ENCODE measurements around the gene GARRE1.
A peak's percentile ranks its signal among the peaks of the same experiment; 100 is the strongest.
"Not testable (repeated sequence)": the region's sequence is repeated elsewhere in the genome, so short reads cannot be mapped to it uniquely, and the experiment has no call there.

The GARRE1 gene

DNA sequence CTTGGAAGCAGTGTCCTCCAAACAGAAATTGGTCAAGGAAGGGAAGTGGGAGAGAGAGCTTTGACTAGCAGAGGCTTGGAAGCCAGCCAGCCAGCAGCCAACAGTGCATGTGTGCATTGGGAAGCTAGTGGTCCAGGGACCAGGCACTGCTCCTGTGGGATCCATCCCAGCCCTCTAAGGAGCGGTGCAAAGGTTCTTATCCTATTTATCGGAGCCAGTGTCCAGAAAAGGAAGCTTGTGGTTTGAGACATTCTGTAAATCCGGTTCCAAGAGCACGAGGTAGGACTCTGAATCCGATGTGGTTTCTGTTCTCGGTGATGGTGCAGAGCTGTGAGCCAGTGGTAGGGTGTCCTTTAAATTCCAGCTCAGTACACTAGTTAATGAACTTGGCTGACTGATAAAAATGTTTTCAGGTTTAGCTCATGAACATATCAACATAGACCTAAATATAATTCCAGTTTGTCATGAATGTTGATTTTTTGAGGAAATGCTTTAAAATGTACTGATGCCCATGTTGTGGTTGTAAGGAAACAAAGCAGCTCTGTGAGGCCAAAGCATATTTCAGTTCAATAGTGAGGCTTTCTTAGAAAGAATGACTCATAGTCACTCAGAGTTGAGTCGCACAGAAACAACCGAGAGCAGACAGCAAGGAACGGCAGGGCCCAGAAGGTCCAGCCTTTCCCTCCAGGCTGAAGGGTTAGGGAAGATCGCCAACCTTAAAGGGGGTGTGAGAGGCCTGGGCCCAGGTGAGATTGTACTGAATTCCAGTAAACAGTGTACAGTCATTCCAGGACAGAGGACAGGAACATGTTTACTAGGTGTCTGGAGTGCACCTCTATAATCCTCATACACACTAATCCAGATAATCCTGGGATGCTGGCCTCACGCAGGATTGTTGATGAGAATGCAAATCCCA, 21.5 kb upstream of the GARRE1 start:
- no peak for DNase-seq (ENCODE audit: low read depth)

DNA sequence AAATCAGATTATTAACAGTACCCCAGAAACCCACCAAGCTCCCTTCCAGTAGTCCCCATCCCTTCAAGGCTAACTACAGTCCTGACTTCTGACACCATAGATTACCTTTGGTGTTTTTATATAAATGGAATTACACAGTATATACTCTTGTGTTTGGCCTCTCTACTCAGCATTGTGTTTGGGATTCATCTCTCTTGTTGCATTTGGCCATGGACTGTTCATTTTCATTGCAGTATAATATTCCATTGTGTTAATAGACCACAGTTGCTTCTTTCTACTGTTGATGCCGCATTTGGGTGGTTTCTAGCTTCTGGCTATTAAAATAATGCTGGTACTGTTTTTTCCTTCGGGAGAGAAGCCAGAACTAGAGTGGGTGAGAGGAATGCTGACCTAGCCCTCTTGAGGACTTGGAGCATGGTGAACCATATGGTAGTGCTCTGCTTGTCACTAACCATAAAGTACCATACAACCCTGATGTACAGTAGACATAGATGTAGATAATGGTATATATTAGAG, 18.9 kb upstream of the GARRE1 start:
- DNase-seq (ENCODE audit: low read depth) = no peak

- no peak for DNase-seq (ENCODE audit: low read depth)
Observed at GRCh38 chr19:34236035-34236987, 18.0 kb upstream of the GARRE1 start.

GRCh38 chr19:34237283-34237682, 17.1 kb upstream of the GARRE1 start:
- DNase-seq (ENCODE audit: low read depth) = no peak

GRCh38 chr19:34237939-34238338, 16.4 kb upstream of the GARRE1 start:
- no peak for DNase-seq (ENCODE audit: low read depth)

DNA sequence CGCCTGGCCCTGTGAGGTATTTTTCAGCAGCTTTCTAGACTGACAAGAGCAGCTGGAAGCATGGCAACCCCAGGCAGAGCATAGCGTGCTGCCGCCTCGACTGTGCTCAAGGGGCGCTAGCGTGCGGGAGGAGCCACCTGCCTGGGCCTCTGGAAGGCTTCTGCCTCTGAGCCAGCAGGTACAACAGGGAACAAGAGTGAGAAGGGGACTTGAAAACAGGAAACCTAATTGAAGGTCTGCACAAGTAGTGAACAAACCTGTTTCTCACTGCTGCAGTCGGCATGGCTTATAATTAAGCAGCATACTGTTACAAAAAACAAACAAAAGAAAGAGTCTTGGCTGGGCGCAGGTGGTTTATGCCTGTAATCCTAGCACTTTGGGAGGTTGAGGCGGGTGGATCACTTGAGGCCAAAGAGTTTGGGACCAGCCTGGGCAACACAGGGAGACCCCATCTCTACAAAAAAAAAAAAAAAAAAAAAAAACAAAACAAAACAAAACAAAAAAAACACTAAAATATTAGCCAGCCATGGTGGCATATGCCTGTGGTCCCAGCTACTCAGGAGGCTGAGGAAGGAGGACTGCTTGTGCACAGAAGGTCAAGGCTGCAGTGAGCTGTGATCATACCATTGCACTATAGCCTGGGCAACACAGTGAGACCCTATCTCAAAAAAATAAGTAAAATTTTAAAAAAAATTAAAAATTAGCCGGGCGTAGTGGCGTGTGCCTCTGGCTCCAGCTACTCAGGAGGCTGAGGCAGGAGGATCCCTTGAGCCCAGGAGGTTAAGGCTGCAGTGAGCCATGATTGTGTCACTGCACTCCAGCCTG, 12.6 kb upstream of the GARRE1 start:
- no peak for DNase-seq (ENCODE audit: low read depth)

DNA sequence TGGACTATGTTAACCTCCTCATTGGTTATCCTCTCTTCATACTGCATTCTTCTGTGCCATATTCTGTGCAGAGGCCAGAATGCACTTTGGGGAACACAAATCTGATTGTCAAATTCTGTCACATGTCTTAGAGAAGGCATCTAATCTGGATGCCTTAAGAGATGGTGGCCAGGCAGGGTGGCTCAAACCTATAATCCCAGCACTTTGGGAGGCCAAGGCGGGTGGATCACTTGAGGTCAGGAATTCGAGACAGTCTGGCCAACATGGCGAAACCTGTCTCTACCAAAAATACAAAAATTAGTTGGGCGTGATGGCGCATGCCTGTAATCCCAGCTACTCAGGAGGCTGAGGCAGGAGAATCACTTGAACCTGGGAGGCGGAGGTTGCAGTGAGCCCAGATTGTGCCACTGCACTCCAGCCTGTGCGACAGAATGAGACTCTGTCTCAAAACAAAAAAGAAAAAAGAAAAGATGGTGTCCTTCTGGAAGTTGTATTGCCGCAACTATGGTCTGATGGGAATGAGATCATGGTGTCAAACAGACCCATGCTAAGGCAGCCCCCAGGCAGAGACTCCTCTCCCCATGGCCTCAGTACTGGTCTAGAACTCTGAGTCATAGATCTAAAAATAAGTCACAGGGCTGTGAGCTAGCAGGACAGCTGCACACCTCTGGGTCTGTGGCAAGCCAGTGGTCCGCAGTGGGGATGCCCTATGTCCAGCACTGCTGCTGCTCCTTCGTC, 11.0 kb upstream of the GARRE1 start:
- DNase-seq (ENCODE audit: low read depth) = not testable (repeated sequence)

GRCh38 chr19:34243876-34244578, 10.3 kb upstream of the GARRE1 start:
- no peak for DNase-seq (ENCODE audit: low read depth)

DNA sequence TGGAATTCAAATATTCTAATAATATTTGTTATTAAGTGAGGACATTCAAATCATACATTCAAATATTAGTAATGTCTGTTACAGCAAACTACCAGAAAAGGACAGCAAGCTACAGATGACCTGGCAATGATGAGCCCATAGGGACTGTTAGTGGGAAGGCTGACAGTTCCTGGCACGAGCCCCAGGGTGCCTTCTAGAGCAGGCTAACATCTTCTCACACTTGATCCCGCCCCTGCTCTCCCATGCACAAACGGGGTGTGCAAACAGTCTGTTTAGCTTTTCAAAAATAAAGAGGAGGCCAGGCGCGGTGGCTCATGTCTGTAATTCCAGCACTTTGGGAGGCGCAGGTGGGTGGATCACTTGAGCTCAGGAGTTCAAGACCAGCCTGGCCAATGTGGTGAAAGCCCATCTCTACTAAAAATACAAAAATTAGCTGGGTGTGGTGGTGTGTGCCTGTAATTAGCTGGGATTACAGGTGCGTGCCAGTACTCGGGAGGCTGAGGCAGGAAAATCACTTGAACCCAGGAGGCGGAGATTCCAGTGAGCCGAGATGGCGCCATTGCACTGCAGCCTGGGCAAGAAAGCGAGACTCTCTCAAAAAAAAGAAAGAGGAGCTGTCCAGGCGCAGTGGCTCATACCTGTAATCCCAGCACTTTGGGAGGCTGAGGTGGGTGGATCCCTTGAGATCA, 9.6 kb upstream of the GARRE1 start:
- DNase-seq (ENCODE audit: low read depth) = no peak

- DNase-seq (ENCODE audit: low read depth) = no peak
Observed at GRCh38 chr19:34246340-34246739, 8.0 kb upstream of the GARRE1 start.

GRCh38 chr19:34248941-34249340, 5.4 kb upstream of the GARRE1 start:
- DNase-seq (ENCODE audit: low read depth) = no peak

GRCh38 chr19:34253167-34253566, 1.2 kb upstream of the GARRE1 start:
- DNase-seq (ENCODE audit: low read depth) = not testable (repeated sequence)

- DNase-seq (ENCODE audit: low read depth) = not testable (repeated sequence)
Observed at GRCh38 chr19:34253681-34254045, 691 bp upstream of the GARRE1 start.

- DNase-seq (ENCODE audit: low read depth) = peak; percentile 3
Observed at GRCh38 chr19:34254698-34255432, 511 bp downstream of the GARRE1 start.

- DNase-seq (ENCODE audit: low read depth) = no peak
Observed at GRCh38 chr19:34255546-34255945, 1.2 kb downstream of the GARRE1 start.

DNA sequence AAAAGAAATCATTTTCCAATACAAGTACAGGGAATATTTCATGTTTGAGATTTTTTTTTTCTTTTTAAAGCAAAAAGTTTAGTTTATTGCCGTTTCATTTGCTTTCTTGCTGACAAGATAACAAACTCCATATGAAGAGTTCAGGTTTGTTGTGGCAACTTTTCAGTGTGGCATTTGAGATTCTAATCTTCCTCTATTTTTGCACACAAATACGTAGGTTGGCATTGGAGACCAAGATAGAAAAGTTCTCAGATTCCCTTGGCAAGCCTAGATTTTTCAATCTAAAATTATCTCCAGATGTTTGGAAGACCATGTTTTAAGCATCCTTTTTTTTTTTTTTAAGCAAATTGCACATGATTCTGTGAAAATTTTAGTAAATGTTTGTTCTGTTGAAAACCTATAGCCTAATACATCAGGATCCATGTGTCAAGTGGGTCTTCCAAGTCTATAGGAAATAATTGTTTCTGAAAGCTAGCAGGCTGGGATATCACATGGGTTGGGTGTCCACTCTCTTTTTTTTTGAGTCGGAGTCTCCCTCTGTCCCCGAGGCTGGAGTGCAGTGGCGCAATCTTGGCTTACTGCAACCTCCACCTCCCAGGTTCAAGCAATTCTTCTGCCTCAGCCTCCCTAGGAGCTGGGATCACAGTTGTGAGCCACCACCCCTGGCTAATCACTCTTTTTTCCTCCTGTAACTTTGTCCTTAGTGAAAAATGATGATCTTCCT, 2.6 kb downstream of the GARRE1 start:
- no peak for DNase-seq (ENCODE audit: low read depth)

- no peak for DNase-seq (ENCODE audit: low read depth)
Observed at GRCh38 chr19:34257559-34257924, 3.2 kb downstream of the GARRE1 start.

GRCh38 chr19:34259367-34260095, 5.2 kb downstream of the GARRE1 start:
- DNase-seq (ENCODE audit: low read depth) = no peak
